ENCODE data around the gene RNU6-8.

GRCh38 chr14:32211068-32211404 lies 8.0 kb upstream of the RNU6-8 start:
- TF ChIP-seq CTCF (IDR thresholded peaks at IDR 0.05) (no peak), EP300 (IDR thresholded peaks at IDR 0.05) (no peak), POLR2A (IDR thresholded peaks at IDR 0.05) (no peak)

Data from sigmoid colon (tissue), 4 donors.